22Rv1 (cell line): ENCODE results near the gene APC.

Experiments used
- ZFX ChIP-seq: fragments of 450-650 bp; IDR thresholded peaks from 2 replicates; pipeline ENCODE4 v1.6.1; 2017; ENCODE audit warnings: antibody characterized with exemption, borderline replicate concordance
- TF ChIP-seq, protein P1 (sequence below): fragments of 450-650 bp; IDR thresholded peaks from 2 replicates; pipeline ENCODE4 v1.5.1; 2017; ENCODE audit warnings: mild to moderate bottlenecking

GRCh38 chr5:112892776-112893175 lies 155.1 kb downstream of the APC start:
- TF ChIP-seq, protein P1, sequence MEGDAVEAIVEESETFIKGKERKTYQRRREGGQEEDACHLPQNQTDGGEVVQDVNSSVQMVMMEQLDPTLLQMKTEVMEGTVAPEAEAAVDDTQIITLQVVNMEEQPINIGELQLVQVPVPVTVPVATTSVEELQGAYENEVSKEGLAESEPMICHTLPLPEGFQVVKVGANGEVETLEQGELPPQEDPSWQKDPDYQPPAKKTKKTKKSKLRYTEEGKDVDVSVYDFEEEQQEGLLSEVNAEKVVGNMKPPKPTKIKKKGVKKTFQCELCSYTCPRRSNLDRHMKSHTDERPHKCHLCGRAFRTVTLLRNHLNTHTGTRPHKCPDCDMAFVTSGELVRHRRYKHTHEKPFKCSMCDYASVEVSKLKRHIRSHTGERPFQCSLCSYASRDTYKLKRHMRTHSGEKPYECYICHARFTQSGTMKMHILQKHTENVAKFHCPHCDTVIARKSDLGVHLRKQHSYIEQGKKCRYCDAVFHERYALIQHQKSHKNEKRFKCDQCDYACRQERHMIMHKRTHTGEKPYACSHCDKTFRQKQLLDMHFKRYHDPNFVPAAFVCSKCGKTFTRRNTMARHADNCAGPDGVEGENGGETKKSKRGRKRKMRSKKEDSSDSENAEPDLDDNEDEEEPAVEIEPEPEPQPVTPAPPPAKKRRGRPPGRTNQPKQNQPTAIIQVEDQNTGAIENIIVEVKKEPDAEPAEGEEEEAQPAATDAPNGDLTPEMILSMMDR = no peak
- no peak for TF ChIP-seq ZFX
